ENCODE results near the gene ARIH2.

DNA sequence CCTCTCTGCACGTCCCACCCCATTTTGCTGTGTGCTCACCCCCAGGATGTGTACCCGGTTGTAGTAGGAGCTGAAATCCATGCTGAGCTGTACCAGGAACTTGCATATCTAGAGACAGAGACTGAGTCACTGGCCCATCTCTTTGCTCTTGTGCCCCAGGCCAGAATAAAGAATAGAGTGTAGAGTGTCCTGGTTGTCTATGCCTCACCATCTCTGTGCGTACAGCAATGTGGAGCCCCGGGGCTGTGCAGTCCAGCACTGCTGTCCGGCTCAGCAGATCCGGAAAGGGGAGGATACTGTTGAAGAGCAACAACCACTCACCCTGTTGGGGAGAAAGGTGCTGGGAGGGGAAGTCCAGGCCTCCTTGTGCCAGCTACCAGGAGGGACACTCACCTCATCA is 97.1 kb downstream of the ARIH2 start:
- no peak for TF ChIP-seq EZH2 (optimal IDR thresholded peaks at IDR 0.05; ENCODE audit: low read depth, low read length)
- TF ChIP-seq, protein P1, sequence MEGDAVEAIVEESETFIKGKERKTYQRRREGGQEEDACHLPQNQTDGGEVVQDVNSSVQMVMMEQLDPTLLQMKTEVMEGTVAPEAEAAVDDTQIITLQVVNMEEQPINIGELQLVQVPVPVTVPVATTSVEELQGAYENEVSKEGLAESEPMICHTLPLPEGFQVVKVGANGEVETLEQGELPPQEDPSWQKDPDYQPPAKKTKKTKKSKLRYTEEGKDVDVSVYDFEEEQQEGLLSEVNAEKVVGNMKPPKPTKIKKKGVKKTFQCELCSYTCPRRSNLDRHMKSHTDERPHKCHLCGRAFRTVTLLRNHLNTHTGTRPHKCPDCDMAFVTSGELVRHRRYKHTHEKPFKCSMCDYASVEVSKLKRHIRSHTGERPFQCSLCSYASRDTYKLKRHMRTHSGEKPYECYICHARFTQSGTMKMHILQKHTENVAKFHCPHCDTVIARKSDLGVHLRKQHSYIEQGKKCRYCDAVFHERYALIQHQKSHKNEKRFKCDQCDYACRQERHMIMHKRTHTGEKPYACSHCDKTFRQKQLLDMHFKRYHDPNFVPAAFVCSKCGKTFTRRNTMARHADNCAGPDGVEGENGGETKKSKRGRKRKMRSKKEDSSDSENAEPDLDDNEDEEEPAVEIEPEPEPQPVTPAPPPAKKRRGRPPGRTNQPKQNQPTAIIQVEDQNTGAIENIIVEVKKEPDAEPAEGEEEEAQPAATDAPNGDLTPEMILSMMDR (IDR thresholded peaks at IDR 0.05; ENCODE audit: low read length), result no peak
- no peak for TF ChIP-seq EZH2phosphoT487 (IDR thresholded peaks at IDR 0.05; ENCODE audit: low read length)
